GM19452 (cell line): Measurements from ENCODE around the gene CROCC2.

Experiments
- ATAC-seq: cut with Tn5 transposase; IDR thresholded peaks from one replicate; pipeline ENCODE4 v1.9.1; 2021; ENCODE audit not compliant: unreplicated experiment

Gene CROCC2

DNA sequence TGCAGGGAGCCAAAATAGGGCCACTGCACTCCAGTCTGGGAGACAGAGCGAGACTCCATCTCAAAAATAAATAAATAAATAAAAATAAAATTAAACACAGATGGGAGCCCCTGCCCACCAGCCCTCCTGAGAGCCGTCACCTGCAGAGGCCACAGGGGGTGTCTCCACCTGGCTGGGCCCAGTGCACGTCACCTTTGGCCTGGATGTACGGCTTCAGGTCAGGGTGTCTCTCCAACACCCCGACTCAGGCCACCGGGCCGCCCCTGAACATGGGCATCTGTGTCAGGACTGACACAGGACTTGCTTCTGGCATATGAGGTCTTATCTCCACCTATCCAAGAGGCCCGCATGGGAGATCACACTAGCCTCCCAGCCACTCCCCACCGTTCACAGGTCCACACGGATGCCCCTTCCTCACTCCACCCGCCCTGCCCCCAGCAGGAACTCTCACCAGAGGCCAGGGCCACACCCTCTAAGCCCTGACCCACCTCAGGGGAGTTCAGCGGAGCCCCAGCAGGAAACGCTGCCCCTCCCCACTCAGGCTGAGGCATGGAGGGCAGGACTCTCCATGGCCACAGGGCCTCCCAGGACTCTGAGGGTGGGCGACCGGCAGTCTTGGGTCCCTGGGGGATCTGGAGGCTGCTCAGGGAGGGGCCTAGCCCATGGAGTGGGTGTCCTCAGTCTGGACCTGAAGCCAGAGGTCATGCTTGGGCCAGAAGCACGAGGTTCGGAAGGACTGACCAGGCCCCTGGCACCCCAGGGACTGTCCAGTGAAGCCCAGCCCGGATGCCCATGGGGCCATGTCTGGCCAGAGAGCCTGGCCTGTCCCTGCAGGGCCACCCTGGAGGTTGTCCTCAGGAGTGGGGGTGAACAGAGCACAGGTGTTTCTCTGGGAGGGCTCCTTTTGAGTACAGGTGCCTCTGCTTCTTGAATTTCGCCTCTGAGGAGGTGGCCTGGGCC, 1.6 kb upstream of the CROCC2 start:
- ATAC-seq: no peak

DNA sequence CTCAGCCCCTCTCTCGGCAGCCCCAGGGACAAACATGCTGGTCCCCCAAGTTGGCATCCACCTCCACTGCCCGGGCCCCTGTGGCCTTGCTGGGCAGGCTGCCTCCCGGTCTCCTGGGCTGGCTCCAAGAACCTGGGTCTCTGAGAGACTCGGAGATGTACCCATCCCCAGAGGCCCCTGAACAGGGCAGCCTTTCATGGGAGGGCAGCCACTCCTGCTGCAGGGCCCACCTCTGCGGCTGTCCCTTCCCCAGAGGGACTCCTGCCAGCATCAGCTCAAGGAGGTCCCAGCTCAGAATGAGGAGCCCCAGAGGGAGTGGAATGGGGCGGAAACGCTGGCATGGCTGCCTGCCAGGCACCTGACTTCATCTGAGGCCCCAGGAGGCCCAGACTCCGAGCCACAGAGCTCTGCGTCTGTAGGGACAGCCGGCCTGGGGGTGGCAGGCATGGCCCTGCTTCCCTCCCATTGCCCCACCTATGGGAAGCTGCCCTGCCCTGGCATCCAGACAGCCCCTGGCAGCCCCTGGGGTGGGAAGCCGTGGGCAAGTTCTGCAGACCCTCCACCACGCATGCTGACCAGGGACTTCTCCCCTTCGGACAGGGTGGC, 857 bp upstream of the CROCC2 start:
- no peak for ATAC-seq

DNA sequence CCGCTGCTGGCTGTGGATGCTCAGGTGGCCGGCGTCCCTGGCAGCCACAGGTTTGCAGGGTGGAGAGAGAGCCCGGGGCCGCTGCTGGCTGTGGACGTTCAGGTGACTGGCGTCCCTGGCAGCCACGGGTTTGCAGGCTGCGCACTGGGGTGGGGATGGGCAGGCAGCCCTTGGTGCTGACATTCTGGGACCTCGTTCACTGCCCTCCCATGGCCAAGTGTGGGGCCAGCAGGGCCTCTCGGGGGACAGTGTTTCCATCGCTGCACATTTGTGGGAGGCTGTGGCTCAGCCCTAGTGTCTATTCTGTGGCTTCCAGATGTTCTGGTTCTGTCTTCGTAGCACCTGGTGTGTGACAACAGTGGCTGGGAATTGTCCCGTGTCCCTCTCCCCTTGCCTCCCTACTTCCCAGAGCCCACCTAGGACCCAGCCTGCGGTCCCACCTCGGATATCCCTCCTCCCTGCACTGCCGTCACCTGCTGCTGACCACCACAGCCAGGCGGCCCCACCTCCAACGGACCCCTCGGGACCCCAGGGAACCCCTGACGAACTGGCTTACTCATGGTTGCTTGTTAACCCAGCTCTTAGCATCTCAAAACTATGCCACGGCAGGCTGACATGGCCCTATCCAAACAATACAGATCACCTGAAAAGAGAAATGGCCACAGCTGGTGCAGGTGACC, 915 bp downstream of the CROCC2 start:
- no peak for ATAC-seq

DNA sequence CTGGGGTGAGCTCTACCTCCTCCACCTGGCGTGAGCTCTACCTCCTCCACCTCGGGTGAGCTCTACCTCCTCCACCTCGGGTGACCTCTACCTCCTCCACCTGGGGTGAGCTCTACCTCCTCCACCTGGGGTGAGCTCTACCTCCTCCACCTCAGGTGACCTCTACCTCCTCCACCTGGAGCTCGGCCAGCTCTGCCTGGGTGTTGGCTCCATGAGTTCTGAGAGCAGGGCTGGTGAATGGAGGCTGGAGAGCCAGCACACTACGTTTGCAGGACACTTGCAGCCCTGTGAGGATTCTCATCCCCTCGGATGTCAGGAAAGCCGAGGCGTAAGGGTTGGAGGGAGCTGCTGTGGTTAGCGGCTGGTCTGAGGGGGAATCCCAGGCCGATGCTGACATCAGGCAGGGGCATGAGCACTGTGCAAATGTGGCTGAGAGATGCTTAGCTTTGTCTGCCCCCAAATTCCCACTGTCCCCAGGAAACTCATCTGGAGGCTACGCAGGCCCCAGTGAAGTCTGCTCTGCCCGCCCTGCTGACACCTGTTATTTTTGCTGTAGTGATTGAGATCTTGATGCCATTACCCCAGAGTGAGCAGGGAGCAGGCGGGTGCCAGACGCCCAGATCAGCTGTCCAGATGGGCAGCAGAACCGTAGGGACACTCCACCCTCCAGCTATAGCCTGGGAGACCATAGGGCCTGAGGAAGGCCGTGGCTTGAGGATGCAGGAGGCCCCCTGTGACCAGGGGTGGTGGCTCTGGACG, 3.3 kb downstream of the CROCC2 start:
- no peak for ATAC-seq

DNA sequence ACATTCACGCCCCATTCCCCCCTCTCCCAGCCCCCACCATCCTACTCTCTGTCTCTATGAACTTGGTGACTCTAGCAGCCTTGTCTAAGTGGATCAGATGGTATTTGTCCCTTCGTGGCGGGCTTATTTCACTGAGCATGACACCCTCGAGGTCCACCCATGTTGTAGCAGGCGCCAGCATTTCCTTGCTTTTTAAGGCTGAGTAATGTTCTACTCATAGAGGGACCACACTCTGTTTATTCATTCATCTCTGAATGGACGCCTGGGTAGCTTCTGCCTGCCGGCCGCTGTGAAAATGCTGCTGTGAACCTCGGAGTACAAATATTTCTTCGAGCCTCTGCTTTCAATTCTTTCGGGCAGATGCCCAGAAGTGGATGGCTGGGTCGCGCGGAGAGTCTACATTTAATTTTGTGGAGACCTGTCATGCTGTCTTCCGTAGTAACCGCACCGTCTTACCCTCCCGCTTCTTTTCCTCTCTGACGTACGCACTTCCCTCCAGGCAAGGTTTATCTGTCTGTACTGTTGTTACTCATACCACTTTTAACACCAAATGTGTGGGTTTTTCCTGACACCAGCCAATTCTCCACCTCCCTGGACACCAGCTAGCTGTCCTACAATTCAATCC, 5.6 kb downstream of the CROCC2 start:
- no peak for ATAC-seq

- no peak for ATAC-seq
Observed at GRCh38 chr2:240912878-240913809, 7.0 kb downstream of the CROCC2 start.

GRCh38 chr2:240913810-240914644, 7.9 kb downstream of the CROCC2 start:
- no peak for ATAC-seq

DNA sequence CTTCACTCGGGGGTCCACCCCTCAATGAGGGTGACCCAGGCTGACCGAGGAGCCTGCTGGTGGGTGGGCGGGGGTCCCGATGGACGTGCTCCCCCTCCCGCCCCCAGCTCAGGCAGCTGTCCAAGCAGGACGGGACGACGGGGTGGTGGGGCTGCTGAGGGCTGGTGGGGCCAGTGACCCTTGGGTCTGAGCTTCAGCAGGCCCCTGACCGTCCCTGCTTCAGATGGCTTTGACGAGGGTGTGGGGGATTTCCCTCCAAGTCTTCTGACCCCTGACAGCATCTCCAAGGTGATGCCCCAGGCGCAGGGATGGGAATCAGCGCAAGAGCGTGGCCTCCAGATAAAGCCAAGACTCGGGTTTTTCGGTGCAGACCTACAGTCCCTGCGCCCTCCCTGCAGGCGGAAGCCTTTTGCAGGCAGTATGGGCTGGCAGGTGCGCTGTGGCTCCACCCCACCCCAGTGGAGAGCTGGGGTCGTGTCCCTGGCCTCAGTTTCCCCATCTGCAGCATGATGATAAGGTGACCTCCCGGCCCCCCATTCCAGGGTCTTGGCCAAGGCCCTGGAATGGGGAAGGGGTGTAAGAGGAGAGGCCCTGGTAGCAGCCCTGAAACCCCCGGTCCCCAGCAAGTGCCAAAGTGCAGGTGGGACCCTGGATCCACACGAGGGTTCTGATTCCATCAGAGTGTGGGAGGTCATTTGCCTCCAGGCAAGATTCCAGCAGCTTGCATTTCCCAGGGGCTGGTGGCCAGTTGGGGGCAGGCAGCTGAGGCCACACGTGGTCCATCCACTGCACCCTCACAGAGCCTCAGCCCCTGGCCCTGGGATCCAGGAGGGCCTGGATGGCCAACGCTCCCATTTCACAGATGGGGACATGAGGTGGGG, 8.7 kb downstream of the CROCC2 start:
- no peak for ATAC-seq

DNA sequence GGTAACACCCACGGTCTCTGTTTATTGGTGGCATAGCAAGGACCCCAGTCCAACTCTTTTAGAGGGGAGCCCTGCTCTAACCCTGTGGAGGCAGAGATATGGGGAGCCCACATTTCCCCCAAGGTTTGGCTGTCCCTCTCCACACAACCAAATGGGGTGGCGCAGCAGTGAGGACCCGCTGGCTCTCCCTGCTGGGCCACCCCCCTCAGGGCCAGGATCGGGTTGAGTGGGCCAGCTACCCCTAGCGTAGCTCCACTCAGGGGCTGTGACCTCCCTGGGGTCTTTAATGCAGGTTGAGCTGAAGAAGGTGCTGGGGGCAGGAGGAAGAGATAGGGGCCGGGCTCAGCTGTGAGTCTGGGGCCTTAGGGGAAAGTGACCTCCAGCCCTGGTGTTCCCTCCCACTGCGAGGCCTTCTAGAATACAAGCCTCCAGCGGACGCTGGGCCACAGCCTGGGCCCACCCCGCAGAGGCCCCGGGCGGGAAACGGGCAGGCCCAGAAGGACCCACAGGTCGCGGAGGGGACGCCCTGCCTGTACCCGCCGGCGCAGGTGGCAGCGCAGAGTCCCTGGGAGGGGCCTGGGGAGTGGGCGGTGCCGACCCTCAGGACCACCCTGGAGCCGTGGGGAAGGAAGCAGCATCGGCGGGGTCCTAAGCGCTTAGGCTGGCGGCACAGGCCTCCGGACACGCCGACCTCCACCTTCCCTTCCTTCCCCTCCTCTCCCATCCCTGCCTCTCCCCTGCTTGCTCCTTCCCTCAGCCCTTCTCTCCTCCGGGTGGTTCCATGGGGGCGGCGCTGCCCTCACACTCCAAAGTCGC, 9.6 kb downstream of the CROCC2 start:
- no peak for ATAC-seq

GRCh38 chr2:240916571-240917008, 10.5 kb downstream of the CROCC2 start:
- ATAC-seq: no peak

DNA sequence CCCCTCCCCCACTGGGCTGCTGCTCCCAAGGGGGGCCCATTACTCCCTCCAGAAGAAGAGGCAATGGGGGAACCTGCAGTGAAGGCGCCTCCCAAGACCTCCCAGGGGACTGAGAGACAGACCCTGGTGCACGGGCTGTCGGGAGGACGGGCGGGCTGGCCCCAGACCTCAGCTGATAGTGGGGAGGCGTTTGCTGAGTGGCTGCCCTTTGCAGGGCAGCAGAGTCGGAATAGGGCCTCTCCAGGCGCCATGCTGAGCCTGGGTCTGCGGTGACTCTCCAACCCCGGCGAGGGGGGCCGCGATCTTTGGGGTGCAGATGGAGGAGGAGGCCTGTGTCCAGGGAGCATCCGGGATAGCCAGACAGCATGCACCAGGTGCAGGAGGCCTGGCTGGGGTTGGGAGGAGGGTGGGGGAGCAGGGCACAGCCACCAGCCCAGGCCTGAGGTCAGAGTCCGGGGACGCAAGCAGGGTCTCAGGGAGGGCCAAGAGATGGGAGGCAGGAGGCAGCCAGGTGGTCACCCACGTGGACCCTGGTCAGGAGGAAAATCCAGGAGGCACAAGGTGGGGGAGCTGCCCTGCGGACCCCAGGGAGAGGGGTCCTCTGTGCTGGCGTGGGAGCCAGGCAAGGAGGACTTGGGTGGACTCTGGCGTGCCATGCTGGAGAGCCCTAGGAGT, 11.0 kb downstream of the CROCC2 start:
- no peak for ATAC-seq

GRCh38 chr2:240917684-240918257, 11.6 kb downstream of the CROCC2 start:
- ATAC-seq: no peak

- no peak for ATAC-seq
Observed at GRCh38 chr2:240918258-240919091, 12.3 kb downstream of the CROCC2 start.

- no peak for ATAC-seq
Observed at GRCh38 chr2:240919161-240919781, 13.1 kb downstream of the CROCC2 start.
